HepG2 (cell line): ENCODE results near the gene RPH3AL. TPM values are rescaled to one million over a fixed set of nuclear protein-coding genes. Genes with fewer than 3 reads are reported as not detected.
A peak's percentile ranks its signal among the peaks of the same experiment; 100 is the strongest.

Experiments used
- BCLAF1 ChIP-seq: fragments of 450-650 bp; IDR thresholded peaks from 2 replicates; pipeline ENCODE4 v1.6.1; 2017; ENCODE audit warnings: mild to moderate bottlenecking
- CENPT ChIP-seq: sonication (generic); formaldehyde crosslinking; IDR thresholded peaks from 2 replicates; pipeline ENCODE4 v1.8.0; 2022; ENCODE audit warnings: low read depth, mild to moderate bottlenecking, moderate library complexity, missing genetic modification reagents
- KMT2A ChIP-seq: sonication (generic); formaldehyde crosslinking; IDR thresholded peaks from 2 replicates; pipeline ENCODE4 v1.4.0; 2020; ENCODE audit warnings: missing genetic modification reagents
- PHF8 ChIP-seq: sonication (generic); formaldehyde crosslinking; IDR thresholded peaks from 2 replicates; pipeline ENCODE4 v1.5.0; 2020; ENCODE audit warnings: missing genetic modification reagents
- RXRB ChIP-seq: IDR thresholded peaks from 2 replicates; pipeline ENCODE4 v1.6.1; 2016; ENCODE audit warnings: borderline replicate concordance, missing genetic modification reagents, missing compliant biosample characterization
- SETDB1 ChIP-seq: sonication (generic); formaldehyde crosslinking; IDR thresholded peaks from 2 replicates; pipeline ENCODE4 v1.5.1; 2020; ENCODE audit warnings: missing genetic modification reagents, mild to moderate bottlenecking, borderline replicate concordance
- SP4 ChIP-seq: sonication (generic); formaldehyde crosslinking; IDR thresholded peaks from 2 replicates; pipeline ENCODE4 v1.8.1; 2023; ENCODE audit warnings: mild to moderate bottlenecking, missing genetic modification reagents
- TOPORS ChIP-seq: sonication (generic); formaldehyde crosslinking; IDR thresholded peaks from 2 replicates; pipeline ENCODE4 v1.8.0; 2023; ENCODE audit warnings: mild to moderate bottlenecking, missing genetic modification reagents
- ZNF101 ChIP-seq: sonication (generic); formaldehyde crosslinking; IDR thresholded peaks from 2 replicates; pipeline ENCODE4 v1.4.0; 2020; ENCODE audit warnings: mild to moderate bottlenecking, low read depth, missing genetic modification reagents, borderline replicate concordance
- ZNF136 ChIP-seq: sonication (generic); formaldehyde crosslinking; IDR thresholded peaks from 2 replicates; pipeline ENCODE4 v1.8.1; 2022; ENCODE audit warnings: low read depth, mild to moderate bottlenecking, moderate library complexity, missing genetic modification reagents
- ZNF251 ChIP-seq: sonication (generic); formaldehyde crosslinking; IDR thresholded peaks from 2 replicates; pipeline ENCODE4 v1.9.0; 2021; ENCODE audit warnings: mild to moderate bottlenecking, missing genetic modification reagents
- ZNF276 ChIP-seq: sonication (generic); formaldehyde crosslinking; IDR thresholded peaks from 2 replicates; pipeline ENCODE4 v1.4.0; 2020; ENCODE audit warnings: mild to moderate bottlenecking, low read depth, missing genetic modification reagents
- ZNF292 ChIP-seq: sonication (generic); formaldehyde crosslinking; IDR thresholded peaks from 2 replicates; pipeline ENCODE4 v1.8.1; 2022; ENCODE audit warnings: mild to moderate bottlenecking, low read depth, missing genetic modification reagents, borderline replicate concordance
- ZNF777 ChIP-seq: sonication (generic); formaldehyde crosslinking; IDR thresholded peaks from 2 replicates; pipeline ENCODE4 v1.4.0; 2020; ENCODE audit warnings: missing genetic modification reagents
- polyA plus RNA-seq, 8 experiments: library from polyadenylated mRNA; depleted of rRNA in 3 of 8; stranded (reverse) in 7 of 8; unstranded in 1 of 8; fragments of >200 nt; fragmentation: Illumina TruSeq in 4 of 8; extraction: Trizol in 4 of 8; gene quantifications; 2 replicates each; pipeline versions ENCODE4 v1.2.1 to v1.2.3, GENCODE V29; 2011 to 2016; ENCODE audit warnings: low read depth in 4 of 8, missing spikeins in 1 of 8, mixed read lengths in 1 of 8; ENCODE audit not compliant: insufficient read depth in 1 of 8
- total RNA-seq, 5 experiments: library from RNA; depleted of rRNA; stranded (reverse); fragments of >200 nt; fragmentation: Illumina TruSeq; extraction: Trizol; gene quantifications; 2 replicates each; pipeline ENCODE4 v1.2.3, GENCODE V29; 2016; ENCODE audit warnings: low read depth in 1 of 5
- TF ChIP-seq, protein P1 (sequence below): sonication (generic); formaldehyde crosslinking; IDR thresholded peaks from 2 replicates; pipeline ENCODE4 v1.4.0; 2020; ENCODE audit warnings: missing genetic modification reagents
- TF ChIP-seq, protein P2 (sequence below): sonication (generic); formaldehyde crosslinking; IDR thresholded peaks from 2 replicates; pipeline ENCODE4 v1.8.0; 2022; ENCODE audit warnings: missing genetic modification reagents, low read depth, mild to moderate bottlenecking, borderline replicate concordance
- TF ChIP-seq, protein P3 (sequence below): sonication (generic); formaldehyde crosslinking; IDR thresholded peaks from 2 replicates; pipeline ENCODE4 v1.4.0; 2020; ENCODE audit warnings: missing genetic modification reagents, mild to moderate bottlenecking, borderline replicate concordance

RPH3AL gene
- total and polyA plus RNA-seq, 2 of the 13 experiments (the other 11 are each of a cell fraction or from before 2014, with no cell fraction given), result 7.8 to 16.4 TPM

- TF ChIP-seq, protein P1, sequence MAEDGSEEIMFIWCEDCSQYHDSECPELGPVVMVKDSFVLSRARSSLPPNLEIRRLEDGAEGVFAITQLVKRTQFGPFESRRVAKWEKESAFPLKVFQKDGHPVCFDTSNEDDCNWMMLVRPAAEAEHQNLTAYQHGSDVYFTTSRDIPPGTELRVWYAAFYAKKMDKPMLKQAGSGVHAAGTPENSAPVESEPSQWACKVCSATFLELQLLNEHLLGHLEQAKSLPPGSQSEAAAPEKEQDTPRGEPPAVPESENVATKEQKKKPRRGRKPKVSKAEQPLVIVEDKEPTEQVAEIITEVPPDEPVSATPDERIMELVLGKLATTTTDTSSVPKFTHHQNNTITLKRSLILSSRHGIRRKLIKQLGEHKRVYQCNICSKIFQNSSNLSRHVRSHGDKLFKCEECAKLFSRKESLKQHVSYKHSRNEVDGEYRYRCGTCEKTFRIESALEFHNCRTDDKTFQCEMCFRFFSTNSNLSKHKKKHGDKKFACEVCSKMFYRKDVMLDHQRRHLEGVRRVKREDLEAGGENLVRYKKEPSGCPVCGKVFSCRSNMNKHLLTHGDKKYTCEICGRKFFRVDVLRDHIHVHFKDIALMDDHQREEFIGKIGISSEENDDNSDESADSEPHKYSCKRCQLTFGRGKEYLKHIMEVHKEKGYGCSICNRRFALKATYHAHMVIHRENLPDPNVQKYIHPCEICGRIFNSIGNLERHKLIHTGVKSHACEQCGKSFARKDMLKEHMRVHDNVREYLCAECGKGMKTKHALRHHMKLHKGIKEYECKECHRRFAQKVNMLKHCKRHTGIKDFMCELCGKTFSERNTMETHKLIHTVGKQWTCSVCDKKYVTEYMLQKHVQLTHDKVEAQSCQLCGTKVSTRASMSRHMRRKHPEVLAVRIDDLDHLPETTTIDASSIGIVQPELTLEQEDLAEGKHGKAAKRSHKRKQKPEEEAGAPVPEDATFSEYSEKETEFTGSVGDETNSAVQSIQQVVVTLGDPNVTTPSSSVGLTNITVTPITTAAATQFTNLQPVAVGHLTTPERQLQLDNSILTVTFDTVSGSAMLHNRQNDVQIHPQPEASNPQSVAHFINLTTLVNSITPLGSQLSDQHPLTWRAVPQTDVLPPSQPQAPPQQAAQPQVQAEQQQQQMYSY (CRISPR knock-in tag), result no peak
- TF ChIP-seq PHF8 (CRISPR knock-in tag), result no peak
- no peak for TF ChIP-seq ZNF292 (CRISPR knock-in tag)
- TF ChIP-seq CENPT, result no peak
- no peak for TF ChIP-seq BCLAF1
- TF ChIP-seq ZNF276 (CRISPR knock-in tag), result no peak
- TF ChIP-seq ZNF251 (CRISPR knock-in tag), result no peak
- no peak for TF ChIP-seq TOPORS (CRISPR knock-in tag)
- TF ChIP-seq KMT2A (CRISPR knock-in tag), result no peak
- TF ChIP-seq ZNF136 (CRISPR knock-in tag), result no peak
- TF ChIP-seq, protein P2, sequence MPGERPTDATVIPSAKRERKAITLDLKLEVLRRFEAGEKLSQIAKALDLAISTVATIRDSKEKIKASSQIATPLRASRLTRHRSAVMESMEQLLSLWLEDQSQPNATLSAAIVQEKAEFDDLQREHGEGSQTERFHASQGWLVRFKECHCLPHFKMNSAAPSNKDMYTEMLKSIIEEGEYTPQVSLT (CRISPR knock-in tag), result no peak
- no peak for TF ChIP-seq ZNF101
- TF ChIP-seq ZNF777, result no peak; the same call in 1 of the 2 replicates
- TF ChIP-seq, protein P3, sequence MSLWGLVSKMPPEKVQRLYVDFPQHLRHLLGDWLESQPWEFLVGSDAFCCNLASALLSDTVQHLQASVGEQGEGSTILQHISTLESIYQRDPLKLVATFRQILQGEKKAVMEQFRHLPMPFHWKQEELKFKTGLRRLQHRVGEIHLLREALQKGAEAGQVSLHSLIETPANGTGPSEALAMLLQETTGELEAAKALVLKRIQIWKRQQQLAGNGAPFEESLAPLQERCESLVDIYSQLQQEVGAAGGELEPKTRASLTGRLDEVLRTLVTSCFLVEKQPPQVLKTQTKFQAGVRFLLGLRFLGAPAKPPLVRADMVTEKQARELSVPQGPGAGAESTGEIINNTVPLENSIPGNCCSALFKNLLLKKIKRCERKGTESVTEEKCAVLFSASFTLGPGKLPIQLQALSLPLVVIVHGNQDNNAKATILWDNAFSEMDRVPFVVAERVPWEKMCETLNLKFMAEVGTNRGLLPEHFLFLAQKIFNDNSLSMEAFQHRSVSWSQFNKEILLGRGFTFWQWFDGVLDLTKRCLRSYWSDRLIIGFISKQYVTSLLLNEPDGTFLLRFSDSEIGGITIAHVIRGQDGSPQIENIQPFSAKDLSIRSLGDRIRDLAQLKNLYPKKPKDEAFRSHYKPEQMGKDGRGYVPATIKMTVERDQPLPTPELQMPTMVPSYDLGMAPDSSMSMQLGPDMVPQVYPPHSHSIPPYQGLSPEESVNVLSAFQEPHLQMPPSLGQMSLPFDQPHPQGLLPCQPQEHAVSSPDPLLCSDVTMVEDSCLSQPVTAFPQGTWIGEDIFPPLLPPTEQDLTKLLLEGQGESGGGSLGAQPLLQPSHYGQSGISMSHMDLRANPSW, result no peak
- peak; percentile 35; the same call in 1 of the 2 replicates for TF ChIP-seq SP4 (CRISPR knock-in tag)
- TF ChIP-seq SETDB1 (CRISPR knock-in tag), result no peak
- TF ChIP-seq RXRB (CRISPR knock-in tag), result peak; percentile 92
Observed at GRCh38 chr17:350706-351448, 1.7 kb downstream of the RPH3AL start (continued).
